Measurements from ENCODE around the gene SNX1. TPM values are rescaled to one million over a fixed set of nuclear protein-coding genes. Genes with fewer than 3 reads are reported as not detected.

Gene SNX1
- total and polyA plus RNA-seq, 2 of the 13 experiments (the other 11 are each of a cell fraction or from before 2014, with no cell fraction given): 29.3 to 60.1 TPM

DNA sequence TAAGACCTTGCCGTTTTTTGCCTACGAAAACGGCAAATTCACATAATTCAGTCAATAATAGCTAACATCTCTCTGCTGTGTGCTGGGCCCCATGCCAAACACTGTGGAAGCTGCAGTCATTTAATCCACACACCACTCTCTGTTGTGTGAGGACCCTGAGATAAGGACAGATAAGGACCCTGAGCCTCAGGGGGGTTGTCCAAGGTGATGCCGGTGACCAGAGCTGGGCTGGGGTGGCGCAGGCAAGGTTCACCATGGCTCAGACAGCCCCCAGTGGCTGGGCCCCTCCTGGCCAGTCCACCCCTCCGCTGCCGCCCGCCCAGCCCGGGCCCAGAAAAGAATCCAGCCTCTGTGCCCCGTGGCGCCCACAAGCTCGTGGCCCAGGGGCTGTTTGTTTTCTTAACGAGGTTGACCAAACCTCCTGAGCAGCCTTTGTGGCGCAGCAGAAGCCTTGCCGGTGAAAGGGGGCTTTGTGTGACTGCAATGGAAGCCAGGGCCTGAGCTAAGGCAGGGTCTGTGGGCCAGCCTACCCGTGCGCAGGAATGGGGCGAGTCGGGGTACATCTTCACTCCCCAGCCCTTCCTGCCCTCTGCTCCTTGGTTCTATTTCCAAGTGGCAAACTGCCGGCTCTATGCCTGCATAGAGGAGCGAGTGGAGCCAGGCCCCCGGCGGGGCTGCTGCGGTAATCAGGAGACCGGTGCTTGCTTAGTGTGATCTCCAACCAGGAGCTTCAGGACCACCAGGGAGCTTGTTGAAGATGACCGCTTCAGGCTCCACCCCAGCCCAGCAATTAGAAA is 51.3 kb downstream of the SNX1 start (continued):
- TF ChIP-seq, protein P1, sequence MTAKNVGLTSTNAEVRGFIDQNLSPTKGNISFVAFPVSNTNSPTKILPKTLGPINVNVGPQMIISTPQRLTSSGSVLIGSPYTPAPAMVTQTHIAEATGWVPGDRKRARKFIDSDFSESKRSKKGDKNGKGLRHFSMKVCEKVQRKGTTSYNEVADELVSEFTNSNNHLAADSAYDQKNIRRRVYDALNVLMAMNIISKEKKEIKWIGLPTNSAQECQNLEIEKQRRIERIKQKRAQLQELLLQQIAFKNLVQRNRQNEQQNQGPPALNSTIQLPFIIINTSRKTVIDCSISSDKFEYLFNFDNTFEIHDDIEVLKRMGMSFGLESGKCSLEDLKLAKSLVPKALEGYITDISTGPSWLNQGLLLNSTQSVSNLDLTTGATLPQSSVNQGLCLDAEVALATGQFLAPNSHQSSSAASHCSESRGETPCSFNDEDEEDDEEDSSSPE (CRISPR knock-in tag; IDR thresholded peaks at IDR 0.05): no peak
- TF ChIP-seq ZBTB38 (CRISPR knock-in tag; IDR thresholded peaks at IDR 0.05) (no peak), ZMYM2 (CRISPR knock-in tag; IDR thresholded peaks at IDR 0.05) (peak; percentile 91), SPEN (CRISPR knock-in tag; IDR thresholded peaks at IDR 0.05; ENCODE audit: low read depth) (no peak), HMG20B (CRISPR knock-in tag; conservative IDR thresholded peaks at IDR 0.05) (no peak), ZNF674 (CRISPR knock-in tag; IDR thresholded peaks at IDR 0.05; ENCODE audit: low read depth) (no peak), GATAD1 (CRISPR knock-in tag; IDR thresholded peaks at IDR 0.05) (no peak), ZFP36 (IDR thresholded peaks at IDR 0.05; ENCODE audit: borderline replicate concordance, low read depth, low read length, partially characterized antibody) (no peak), KAT8 (CRISPR knock-in tag; IDR thresholded peaks at IDR 0.05) (no peak), JUND (CRISPR knock-in tag; IDR thresholded peaks at IDR 0.05) (no peak), ZNF224 (CRISPR knock-in tag; IDR thresholded peaks at IDR 0.05) (no peak), NFYB (CRISPR knock-in tag; IDR thresholded peaks at IDR 0.05) (no peak), ZNF749 (CRISPR knock-in tag; IDR thresholded peaks at IDR 0.05; ENCODE audit: borderline replicate concordance) (0 out of 2 replicates have a peak, but pooled peaks have one; percentile 26)
- TF ChIP-seq, protein P2, sequence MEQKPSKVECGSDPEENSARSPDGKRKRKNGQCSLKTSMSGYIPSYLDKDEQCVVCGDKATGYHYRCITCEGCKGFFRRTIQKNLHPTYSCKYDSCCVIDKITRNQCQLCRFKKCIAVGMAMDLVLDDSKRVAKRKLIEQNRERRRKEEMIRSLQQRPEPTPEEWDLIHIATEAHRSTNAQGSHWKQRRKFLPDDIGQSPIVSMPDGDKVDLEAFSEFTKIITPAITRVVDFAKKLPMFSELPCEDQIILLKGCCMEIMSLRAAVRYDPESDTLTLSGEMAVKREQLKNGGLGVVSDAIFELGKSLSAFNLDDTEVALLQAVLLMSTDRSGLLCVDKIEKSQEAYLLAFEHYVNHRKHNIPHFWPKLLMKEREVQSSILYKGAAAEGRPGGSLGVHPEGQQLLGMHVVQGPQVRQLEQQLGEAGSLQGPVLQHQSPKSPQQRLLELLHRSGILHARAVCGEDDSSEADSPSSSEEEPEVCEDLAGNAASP (CRISPR knock-in tag; IDR thresholded peaks at IDR 0.05; ENCODE audit: borderline replicate concordance): peak; percentile 65; the same call in 1 of the 2 replicates
- TF ChIP-seq, protein P3, sequence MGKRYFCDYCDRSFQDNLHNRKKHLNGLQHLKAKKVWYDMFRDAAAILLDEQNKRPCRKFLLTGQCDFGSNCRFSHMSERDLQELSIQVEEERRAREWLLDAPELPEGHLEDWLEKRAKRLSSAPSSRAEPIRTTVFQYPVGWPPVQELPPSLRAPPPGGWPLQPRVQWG (CRISPR knock-in tag; IDR thresholded peaks at IDR 0.05; ENCODE audit: borderline replicate concordance, low read depth): no peak
- TF ChIP-seq, protein P4, sequence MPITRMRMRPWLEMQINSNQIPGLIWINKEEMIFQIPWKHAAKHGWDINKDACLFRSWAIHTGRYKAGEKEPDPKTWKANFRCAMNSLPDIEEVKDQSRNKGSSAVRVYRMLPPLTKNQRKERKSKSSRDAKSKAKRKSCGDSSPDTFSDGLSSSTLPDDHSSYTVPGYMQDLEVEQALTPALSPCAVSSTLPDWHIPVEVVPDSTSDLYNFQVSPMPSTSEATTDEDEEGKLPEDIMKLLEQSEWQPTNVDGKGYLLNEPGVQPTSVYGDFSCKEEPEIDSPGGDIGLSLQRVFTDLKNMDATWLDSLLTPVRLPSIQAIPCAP (CRISPR knock-in tag; IDR thresholded peaks at IDR 0.05; ENCODE audit: low read depth): no peak
- TF ChIP-seq, protein P5, sequence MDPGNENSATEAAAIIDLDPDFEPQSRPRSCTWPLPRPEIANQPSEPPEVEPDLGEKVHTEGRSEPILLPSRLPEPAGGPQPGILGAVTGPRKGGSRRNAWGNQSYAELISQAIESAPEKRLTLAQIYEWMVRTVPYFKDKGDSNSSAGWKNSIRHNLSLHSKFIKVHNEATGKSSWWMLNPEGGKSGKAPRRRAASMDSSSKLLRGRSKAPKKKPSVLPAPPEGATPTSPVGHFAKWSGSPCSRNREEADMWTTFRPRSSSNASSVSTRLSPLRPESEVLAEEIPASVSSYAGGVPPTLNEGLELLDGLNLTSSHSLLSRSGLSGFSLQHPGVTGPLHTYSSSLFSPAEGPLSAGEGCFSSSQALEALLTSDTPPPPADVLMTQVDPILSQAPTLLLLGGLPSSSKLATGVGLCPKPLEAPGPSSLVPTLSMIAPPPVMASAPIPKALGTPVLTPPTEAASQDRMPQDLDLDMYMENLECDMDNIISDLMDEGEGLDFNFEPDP (CRISPR knock-in tag; conservative IDR thresholded peaks at IDR 0.05): no peak
- TF ChIP-seq, protein P6, sequence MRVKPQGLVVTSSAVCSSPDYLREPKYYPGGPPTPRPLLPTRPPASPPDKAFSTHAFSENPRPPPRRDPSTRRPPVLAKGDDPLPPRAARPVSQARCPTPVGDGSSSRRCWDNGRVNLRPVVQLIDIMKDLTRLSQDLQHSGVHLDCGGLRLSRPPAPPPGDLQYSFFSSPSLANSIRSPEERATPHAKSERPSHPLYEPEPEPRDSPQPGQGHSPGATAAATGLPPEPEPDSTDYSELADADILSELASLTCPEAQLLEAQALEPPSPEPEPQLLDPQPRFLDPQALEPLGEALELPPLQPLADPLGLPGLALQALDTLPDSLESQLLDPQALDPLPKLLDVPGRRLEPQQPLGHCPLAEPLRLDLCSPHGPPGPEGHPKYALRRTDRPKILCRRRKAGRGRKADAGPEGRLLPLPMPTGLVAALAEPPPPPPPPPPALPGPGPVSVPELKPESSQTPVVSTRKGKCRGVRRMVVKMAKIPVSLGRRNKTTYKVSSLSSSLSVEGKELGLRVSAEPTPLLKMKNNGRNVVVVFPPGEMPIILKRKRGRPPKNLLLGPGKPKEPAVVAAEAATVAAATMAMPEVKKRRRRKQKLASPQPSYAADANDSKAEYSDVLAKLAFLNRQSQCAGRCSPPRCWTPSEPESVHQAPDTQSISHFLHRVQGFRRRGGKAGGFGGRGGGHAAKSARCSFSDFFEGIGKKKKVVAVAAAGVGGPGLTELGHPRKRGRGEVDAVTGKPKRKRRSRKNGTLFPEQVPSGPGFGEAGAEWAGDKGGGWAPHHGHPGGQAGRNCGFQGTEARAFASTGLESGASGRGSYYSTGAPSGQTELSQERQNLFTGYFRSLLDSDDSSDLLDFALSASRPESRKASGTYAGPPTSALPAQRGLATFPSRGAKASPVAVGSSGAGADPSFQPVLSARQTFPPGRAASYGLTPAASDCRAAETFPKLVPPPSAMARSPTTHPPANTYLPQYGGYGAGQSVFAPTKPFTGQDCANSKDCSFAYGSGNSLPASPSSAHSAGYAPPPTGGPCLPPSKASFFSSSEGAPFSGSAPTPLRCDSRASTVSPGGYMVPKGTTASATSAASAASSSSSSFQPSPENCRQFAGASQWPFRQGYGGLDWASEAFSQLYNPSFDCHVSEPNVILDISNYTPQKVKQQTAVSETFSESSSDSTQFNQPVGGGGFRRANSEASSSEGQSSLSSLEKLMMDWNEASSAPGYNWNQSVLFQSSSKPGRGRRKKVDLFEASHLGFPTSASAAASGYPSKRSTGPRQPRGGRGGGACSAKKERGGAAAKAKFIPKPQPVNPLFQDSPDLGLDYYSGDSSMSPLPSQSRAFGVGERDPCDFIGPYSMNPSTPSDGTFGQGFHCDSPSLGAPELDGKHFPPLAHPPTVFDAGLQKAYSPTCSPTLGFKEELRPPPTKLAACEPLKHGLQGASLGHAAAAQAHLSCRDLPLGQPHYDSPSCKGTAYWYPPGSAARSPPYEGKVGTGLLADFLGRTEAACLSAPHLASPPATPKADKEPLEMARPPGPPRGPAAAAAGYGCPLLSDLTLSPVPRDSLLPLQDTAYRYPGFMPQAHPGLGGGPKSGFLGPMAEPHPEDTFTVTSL (CRISPR knock-in tag; IDR thresholded peaks at IDR 0.05; ENCODE audit: borderline replicate concordance): no peak

Data from HepG2 (cell line).